IPS DF 4.7 (cell line): ENCODE measurements around the gene CASP8AP2.
"Not testable (repeated sequence)": the region's sequence is repeated elsewhere in the genome, so short reads cannot be mapped to it uniquely, and the experiment has no call there.

ENCODE experiments used
- DNase-seq: peaks from one replicate; pipeline ENCODE4 v3.0.0-alpha.2; 2013; ENCODE audit warnings: low spot score; ENCODE audit errors: extremely low read depth

CASP8AP2 gene

GRCh38 chr6:89829472-89830169, at the start of gene CASP8AP2:
CASP8AP2 (plus strand) TSS chr6:89829880.
- DNase-seq, result peak; percentile 98

- DNase-seq, result no peak
Measured at GRCh38 chr6:89781070-89782034, 48.3 kb upstream of the CASP8AP2 start.

GRCh38 chr6:89782222-89782621, 47.5 kb upstream of the CASP8AP2 start:
- no peak for DNase-seq

- not testable (repeated sequence) for DNase-seq
Measured at GRCh38 chr6:89783293-89783692, 46.4 kb upstream of the CASP8AP2 start.

- DNase-seq, result no peak
Measured at GRCh38 chr6:89784838-89785237, 44.8 kb upstream of the CASP8AP2 start.

GRCh38 chr6:89786970-89787369, 42.7 kb upstream of the CASP8AP2 start:
- no peak for DNase-seq

GRCh38 chr6:89787660-89788328, 41.9 kb upstream of the CASP8AP2 start:
- no peak for DNase-seq

- DNase-seq, result no peak
Measured at GRCh38 chr6:89789980-89790379, 39.7 kb upstream of the CASP8AP2 start.

GRCh38 chr6:89790403-89790802, 39.3 kb upstream of the CASP8AP2 start:
- no peak for DNase-seq

- no peak for DNase-seq
Measured at GRCh38 chr6:89792881-89793280, 36.8 kb upstream of the CASP8AP2 start.

GRCh38 chr6:89793586-89793985, 36.1 kb upstream of the CASP8AP2 start:
- no peak for DNase-seq

- no peak for DNase-seq
Measured at GRCh38 chr6:89794324-89794723, 35.4 kb upstream of the CASP8AP2 start.

- no peak for DNase-seq
Measured at GRCh38 chr6:89797317-89797716, 32.4 kb upstream of the CASP8AP2 start.

GRCh38 chr6:89799096-89799495, 30.6 kb upstream of the CASP8AP2 start:
- DNase-seq, result no peak

GRCh38 chr6:89799756-89800155, 29.9 kb upstream of the CASP8AP2 start:
- no peak for DNase-seq

GRCh38 chr6:89803271-89803670, 26.4 kb upstream of the CASP8AP2 start:
- DNase-seq, result no peak

GRCh38 chr6:89805814-89806371, 23.8 kb upstream of the CASP8AP2 start:
- DNase-seq, result no peak

- no peak for DNase-seq
Measured at GRCh38 chr6:89807581-89807980, 22.1 kb upstream of the CASP8AP2 start.

- DNase-seq, result not testable (repeated sequence)
Measured at GRCh38 chr6:89813422-89813821, 16.3 kb upstream of the CASP8AP2 start.

GRCh38 chr6:89817481-89817880, 12.2 kb upstream of the CASP8AP2 start:
- peak; percentile 87 for DNase-seq

- DNase-seq, result no peak
Measured at GRCh38 chr6:89818977-89819335, 10.7 kb upstream of the CASP8AP2 start.
